ENCODE data around the gene CHN1. TPM values are rescaled to one million over a fixed set of nuclear protein-coding genes. Genes with fewer than 3 reads are reported as not detected.

Gene CHN1
- total and polyA plus RNA-seq, 12 donors: 6.1 to 26.5 (median 15.7) TPM

DNA sequence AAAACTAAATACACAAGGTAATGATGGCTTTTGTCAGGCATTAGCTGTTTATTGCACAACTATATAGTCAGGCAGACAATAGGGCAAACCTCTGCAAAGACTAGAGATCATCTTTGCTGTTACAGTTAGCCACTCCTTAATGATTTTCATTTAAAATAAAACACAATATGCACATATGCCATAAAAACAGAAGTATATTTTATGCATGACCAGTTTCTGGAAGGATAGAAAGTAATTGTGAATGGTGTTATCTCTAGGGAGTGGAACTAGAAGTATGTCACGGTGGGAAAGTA is 102.0 kb downstream of the CHN1 start:
- no peaks in the 10 kb centered on the region for H3K36me3 ChIP-seq
- ATAC-seq (no peak), DNase-seq (no peak)
- H3K27me3 ChIP-seq: no peaks in the 10 kb centered on the region
- TF ChIP-seq, protein P1, sequence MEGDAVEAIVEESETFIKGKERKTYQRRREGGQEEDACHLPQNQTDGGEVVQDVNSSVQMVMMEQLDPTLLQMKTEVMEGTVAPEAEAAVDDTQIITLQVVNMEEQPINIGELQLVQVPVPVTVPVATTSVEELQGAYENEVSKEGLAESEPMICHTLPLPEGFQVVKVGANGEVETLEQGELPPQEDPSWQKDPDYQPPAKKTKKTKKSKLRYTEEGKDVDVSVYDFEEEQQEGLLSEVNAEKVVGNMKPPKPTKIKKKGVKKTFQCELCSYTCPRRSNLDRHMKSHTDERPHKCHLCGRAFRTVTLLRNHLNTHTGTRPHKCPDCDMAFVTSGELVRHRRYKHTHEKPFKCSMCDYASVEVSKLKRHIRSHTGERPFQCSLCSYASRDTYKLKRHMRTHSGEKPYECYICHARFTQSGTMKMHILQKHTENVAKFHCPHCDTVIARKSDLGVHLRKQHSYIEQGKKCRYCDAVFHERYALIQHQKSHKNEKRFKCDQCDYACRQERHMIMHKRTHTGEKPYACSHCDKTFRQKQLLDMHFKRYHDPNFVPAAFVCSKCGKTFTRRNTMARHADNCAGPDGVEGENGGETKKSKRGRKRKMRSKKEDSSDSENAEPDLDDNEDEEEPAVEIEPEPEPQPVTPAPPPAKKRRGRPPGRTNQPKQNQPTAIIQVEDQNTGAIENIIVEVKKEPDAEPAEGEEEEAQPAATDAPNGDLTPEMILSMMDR (IDR thresholded peaks at IDR 0.05): no peak
- no peak overlapping the region for H3K27ac ChIP-seq
- intact Hi-C loops (cut with DNase I): no loop called here
- peaks cover 0 to 29% (median 8%) of the 10 kb centered on the region in 9 donors for H3K4me1 ChIP-seq
- WGBS, 2 donors: 83 to 89% methylated on average over 1 of the region's 1 CpG
- no peaks in the 10 kb centered on the region for H3K9me3 ChIP-seq
- H3K4me3 ChIP-seq: no peak overlapping the region

DNA sequence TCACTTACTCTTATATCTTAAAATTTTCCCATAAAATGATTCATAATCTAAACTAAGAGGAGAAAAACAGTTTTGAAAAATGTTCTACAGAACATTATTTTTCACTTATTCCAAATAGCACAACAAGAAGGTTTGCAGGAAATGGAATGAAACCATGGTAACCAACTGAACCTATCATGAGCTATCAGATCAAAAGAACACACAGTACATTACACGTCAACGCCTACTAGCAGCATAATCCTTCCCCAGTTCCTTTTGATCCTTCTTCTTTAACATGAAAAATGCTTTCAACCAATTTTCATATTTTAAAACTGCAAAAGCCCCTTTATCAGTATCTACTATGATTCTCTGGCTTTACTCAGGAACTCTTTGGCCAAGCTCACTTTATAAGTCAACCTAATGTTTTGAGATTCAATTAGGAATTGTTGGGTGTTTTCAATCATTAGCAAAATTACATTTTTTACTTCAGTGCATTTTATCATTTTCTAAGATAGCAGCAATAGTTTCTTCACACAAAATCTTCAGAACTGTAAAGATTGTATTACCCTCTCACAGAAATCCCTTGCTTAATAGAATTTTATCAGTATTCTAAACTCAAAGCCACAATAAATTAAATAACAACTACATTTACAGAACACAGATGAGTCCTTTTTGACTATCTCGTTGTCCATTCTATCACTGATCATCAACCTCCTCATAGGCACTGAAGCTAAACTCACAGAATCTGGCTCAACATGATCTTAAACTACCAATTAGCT is 102.5 kb downstream of the CHN1 start:
- Histone ChIP-seq H3K9me3 (no peaks in the 10 kb centered on the region), H3K27ac (no peak overlapping the region), H3K27me3 (no peaks in the 10 kb centered on the region), H3K4me1 (peaks cover 0 to 25% (median 5%) of the 10 kb centered on the region in 9 donors), H3K4me3 (no peak overlapping the region), H3K36me3 (no peaks in the 10 kb centered on the region)
- intact Hi-C loops (cut with DNase I): no loop called here
- DNase-seq: no peak
- TF ChIP-seq, protein P1 (IDR thresholded peaks at IDR 0.05): no peak
- peak in 1 of 8 donors; percentile 70 for ATAC-seq
- WGBS, 2 donors: 64 to 69% methylated on average over 3 of the region's 3 CpGs

DNA sequence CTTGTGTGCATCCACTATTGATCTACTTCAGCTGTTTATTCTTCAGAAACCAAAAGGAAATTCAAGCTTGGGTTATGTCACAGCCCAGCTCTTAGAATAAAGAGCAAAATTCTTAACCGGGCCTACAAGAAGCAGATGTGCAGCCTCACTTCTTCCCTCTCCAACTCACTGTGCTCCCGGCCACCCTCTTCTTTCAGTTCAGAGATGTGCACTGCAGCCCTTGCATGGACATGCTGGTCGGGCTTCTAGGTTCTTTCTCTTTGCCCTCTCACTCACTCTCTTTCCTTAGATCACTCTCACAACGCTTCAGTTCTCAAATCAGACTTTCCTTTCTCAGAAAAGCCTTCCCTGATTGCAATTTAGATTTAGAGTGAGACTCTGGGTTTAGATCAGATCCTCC is 104.1 kb downstream of the CHN1 start:
- Histone ChIP-seq H3K4me3 (peak overlapping the region in 1 of 10 donors; percentile 3), H3K4me1 (peaks cover 0 to 32% (median 5%) of the 10 kb centered on the region in 9 donors), H3K9me3 (no peaks in the 10 kb centered on the region), H3K27me3 (no peaks in the 10 kb centered on the region), H3K27ac (peak overlapping the region in 4 of 10 donors; percentile 17 to 51 (median 37)), H3K36me3 (no peaks in the 10 kb centered on the region)
- ATAC-seq (peak in 4 of 8 donors; percentile 34 to 66 (median 54)), DNase-seq (no peak)
- 64 to 72% methylated on average over 4 of the region's 4 CpGs for WGBS, 2 donors
- TF ChIP-seq, protein P1 (IDR thresholded peaks at IDR 0.05): no peak
- intact Hi-C loops (cut with DNase I): no loop called here

DNA sequence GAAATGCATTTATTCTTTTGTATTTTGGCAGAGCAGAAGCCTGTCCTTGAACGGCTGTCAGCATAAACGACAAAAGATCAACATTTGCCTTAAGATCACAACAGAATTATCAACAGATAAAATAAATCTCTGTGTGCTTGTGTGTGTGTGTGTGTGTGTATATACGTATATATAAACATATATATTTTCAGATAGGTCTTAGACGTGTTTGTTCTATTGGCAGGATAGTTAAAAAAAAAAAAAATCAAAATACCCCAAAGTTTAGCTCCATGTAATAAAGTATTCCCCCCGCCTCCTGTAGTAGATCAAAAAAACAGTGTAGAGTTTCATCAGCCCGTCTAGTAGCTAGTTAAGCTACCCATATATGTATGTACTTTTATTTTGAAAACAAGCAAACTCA is 107.9 kb downstream of the CHN1 start:
- WGBS, 2 donors: 78 to 82% methylated on average over 6 of the region's 6 CpGs
- H3K9me3 ChIP-seq: peaks cover 0 to 4% (median 0%) of the 10 kb centered on the region in 11 donors
- no peaks in the 10 kb centered on the region for H3K36me3 ChIP-seq
- no peaks in the 10 kb centered on the region for H3K27me3 ChIP-seq
- TF ChIP-seq, protein P1 (IDR thresholded peaks at IDR 0.05): no peak
- ATAC-seq (no peak), DNase-seq (no peak)
- H3K4me3 ChIP-seq: no peak overlapping the region
- no peak overlapping the region for H3K27ac ChIP-seq
- H3K4me1 ChIP-seq: peaks cover 0 to 22% (median 0%) of the 10 kb centered on the region in 9 donors
- intact Hi-C loops (cut with DNase I): loop anchor here in 1 of 10 donors (5.0 kb wide), 1 partner anchor 290 kb away; no protein-coding TSS in a partner anchor
